Parathyroid adenoma (tissue), 2 donors: ENCODE measurements around the gene SCN7A.

Source experiments
- H2AFZ ChIP-seq: fragments of 300-600 bp; sonication (generic); one replicate; pipeline ENCODE4 v1.7.0; 2017; ENCODE audit warnings: antibody characterized with exemption, mild to moderate bottlenecking
- H3K27ac ChIP-seq: fragments of 300-600 bp; sonication (generic); one replicate; pipeline ENCODE4 v1.7.0; 2017
- H3K27me3 ChIP-seq: fragments of 300-600 bp; sonication (generic); one replicate; pipeline ENCODE4 v1.7.0; 2017; ENCODE audit warnings: low read length; ENCODE audit not compliant: control insufficient read depth, insufficient read depth
- H3K36me3 ChIP-seq: fragments of 300-600 bp; sonication (generic); one replicate; pipeline ENCODE4 v1.7.0; 2017; ENCODE audit warnings: low read length; ENCODE audit not compliant: control insufficient read depth, insufficient read depth
- H3K4me1 ChIP-seq: fragments of 300-600 bp; sonication (generic); one replicate; pipeline ENCODE4 v1.7.0; 2017; ENCODE audit warnings: control low read depth
- H3K4me2 ChIP-seq: fragments of 300-600 bp; sonication (generic); one replicate; pipeline ENCODE4 v1.7.0; 2017; ENCODE audit warnings: low read length
- H3K4me3 ChIP-seq: fragments of 300-600 bp; sonication (generic); one replicate; pipeline ENCODE4 v1.7.0; 2017; ENCODE audit warnings: low read depth, low read length
- H3K79me2 ChIP-seq: fragments of 300-600 bp; sonication (generic); one replicate; pipeline ENCODE4 v1.7.0; 2017; ENCODE audit warnings: control low read depth
- H3K9ac ChIP-seq: fragments of 300-600 bp; sonication (generic); one replicate; pipeline ENCODE4 v1.7.0; 2017; ENCODE audit warnings: mild to moderate bottlenecking
- H3K9me3 ChIP-seq: fragments of 300-600 bp; sonication (generic); one replicate; pipeline ENCODE4 v1.7.0; 2017; ENCODE audit warnings: low read length; ENCODE audit not compliant: control insufficient read depth
- CTCF ChIP-seq: fragments of 300-600 bp; sonication (generic); IDR thresholded peaks from one replicate; pipeline ENCODE4 v1.7.0; 2017; ENCODE audit warnings: antibody characterized with exemption, mild to moderate bottlenecking
- donor health status: primary hyperparathyroidism.

Gene SCN7A

GRCh38 chr2:166376873-166377272 lies 117.2 kb downstream of the SCN7A start:
- Histone ChIP-seq H3K4me3 (no peak overlapping the region), H3K9me3 (no peaks in the 10 kb centered on the region), H3K36me3 (no peaks in the 10 kb centered on the region), H3K79me2 (no peaks in the 10 kb centered on the region), H3K4me1 (no peaks in the 10 kb centered on the region), H3K27ac (no peak overlapping the region), H3K9ac (no peak overlapping the region), H3K27me3 (no peaks in the 10 kb centered on the region), H3K4me2 (no peak overlapping the region), H2AFZ (peak overlapping the region; percentile 25)
- no peak for TF ChIP-seq CTCF

GRCh38 chr2:166376488-166376828 lies 117.6 kb downstream of the SCN7A start:
- H3K9ac ChIP-seq = no peak overlapping the region
- no peaks in the 10 kb centered on the region for H3K79me2 ChIP-seq
- no peaks in the 10 kb centered on the region for H3K9me3 ChIP-seq
- no peaks in the 10 kb centered on the region for H3K27me3 ChIP-seq
- no peak for TF ChIP-seq CTCF
- H2AFZ ChIP-seq = peak overlapping the region; percentile 82
- H3K4me1 ChIP-seq = no peaks in the 10 kb centered on the region
- peak overlapping the region; percentile 72 for H3K4me2 ChIP-seq
- no peaks in the 10 kb centered on the region for H3K36me3 ChIP-seq
- H3K4me3 ChIP-seq = peak overlapping the region; percentile 53
- no peak overlapping the region for H3K27ac ChIP-seq

GRCh38 chr2:166375736-166376487 lies 118.1 kb downstream of the SCN7A start, which contains the start of gene SCN9A:
SCN9A (minus strand) TSS chr2:166375944; CDS start chr2:166311756, 64,188 bp downstream.
- no peak within 1 kb of the TSS for H3K27ac ChIP-seq
- H3K4me3 ChIP-seq = peak within 1 kb of the TSS; percentile 53
- no peaks in the 10 kb centered on the region for H3K27me3 ChIP-seq

GRCh38 chr2:166375195-166375735 lies 118.8 kb downstream of the SCN7A start:
- no peaks in the 10 kb centered on the region for H3K36me3 ChIP-seq
- H3K27ac ChIP-seq = no peak overlapping the region
- H3K9me3 ChIP-seq = no peaks in the 10 kb centered on the region
- H3K79me2 ChIP-seq = no peaks in the 10 kb centered on the region
- H3K4me1 ChIP-seq = no peaks in the 10 kb centered on the region
- no peaks in the 10 kb centered on the region for H3K27me3 ChIP-seq
- H3K9ac ChIP-seq = no peak overlapping the region
- H3K4me2 ChIP-seq = peak overlapping the region; percentile 72
- no peak for TF ChIP-seq CTCF
- H3K4me3 ChIP-seq = peak overlapping the region; percentile 53
- H2AFZ ChIP-seq = peak overlapping the region; percentile 82

More at GRCh38 chr2:166375736-166376487, 118.1 kb downstream of the SCN7A start, which contains the start of gene SCN9A:
- H3K36me3 ChIP-seq = no peaks in the 10 kb centered on the region
- no peaks in the 10 kb centered on the region for H3K4me1 ChIP-seq
- H2AFZ ChIP-seq = peak within 1 kb of the TSS; percentile 82
- H3K4me2 ChIP-seq = peak within 1 kb of the TSS; percentile 72
- H3K9ac ChIP-seq = no peak within 1 kb of the TSS
- H3K79me2 ChIP-seq = no peaks in the 10 kb centered on the region
- H3K9me3 ChIP-seq = no peaks in the 10 kb centered on the region
- TF ChIP-seq CTCF = no peak
